Effector memory CD8-positive, alpha-beta T cell (primary cell): ENCODE measurements around the gene PLCB4.
A peak's percentile ranks its signal among the peaks of the same experiment; 100 is the strongest.

Experiments used
- ATAC-seq: fragments of 150-1000 bp; cut with Tn5 transposase; replicated peaks from 2 replicates; pipeline ENCODE4 v1.10.0; 2021; ENCODE audit warnings: mild to moderate bottlenecking, moderate library complexity
- DNase-seq, 3 experiments: peaks; one replicate each; pipeline ENCODE4 v3.0.0; 2021
- H3K27ac Mint-ChIP-seq, 2 donors: one replicate each; pipeline ENCODE4 v1.8.0; 2022; ENCODE audit warnings: mild to moderate bottlenecking in 2 of 2, mixed read lengths in 2 of 2, moderate library complexity in 2 of 2
- H3K27me3 Mint-ChIP-seq, 2 donors: one replicate each; pipeline ENCODE4 v1.8.0; 2022; ENCODE audit warnings: mixed read lengths in 2 of 2
- H3K36me3 Mint-ChIP-seq: one replicate; pipeline ENCODE4 v1.8.0; 2022; ENCODE audit warnings: mild to moderate bottlenecking, moderate library complexity, mixed read lengths; ENCODE audit not compliant: insufficient read depth
- H3K4me1 Mint-ChIP-seq, 2 donors: one replicate each; pipeline ENCODE4 v1.8.0; 2022; ENCODE audit warnings: low read depth in 2 of 2, mixed read lengths in 2 of 2
- H3K4me3 Mint-ChIP-seq, 2 donors: one replicate each; pipeline ENCODE4 v1.8.0; 2022; ENCODE audit warnings: mild to moderate bottlenecking in 2 of 2, mixed read lengths in 2 of 2, moderate library complexity in 2 of 2
- H3K9me3 Mint-ChIP-seq, 2 donors: one replicate each; pipeline ENCODE4 v1.8.0; 2022; ENCODE audit warnings: mixed read lengths in 2 of 2

Gene PLCB4

DNA sequence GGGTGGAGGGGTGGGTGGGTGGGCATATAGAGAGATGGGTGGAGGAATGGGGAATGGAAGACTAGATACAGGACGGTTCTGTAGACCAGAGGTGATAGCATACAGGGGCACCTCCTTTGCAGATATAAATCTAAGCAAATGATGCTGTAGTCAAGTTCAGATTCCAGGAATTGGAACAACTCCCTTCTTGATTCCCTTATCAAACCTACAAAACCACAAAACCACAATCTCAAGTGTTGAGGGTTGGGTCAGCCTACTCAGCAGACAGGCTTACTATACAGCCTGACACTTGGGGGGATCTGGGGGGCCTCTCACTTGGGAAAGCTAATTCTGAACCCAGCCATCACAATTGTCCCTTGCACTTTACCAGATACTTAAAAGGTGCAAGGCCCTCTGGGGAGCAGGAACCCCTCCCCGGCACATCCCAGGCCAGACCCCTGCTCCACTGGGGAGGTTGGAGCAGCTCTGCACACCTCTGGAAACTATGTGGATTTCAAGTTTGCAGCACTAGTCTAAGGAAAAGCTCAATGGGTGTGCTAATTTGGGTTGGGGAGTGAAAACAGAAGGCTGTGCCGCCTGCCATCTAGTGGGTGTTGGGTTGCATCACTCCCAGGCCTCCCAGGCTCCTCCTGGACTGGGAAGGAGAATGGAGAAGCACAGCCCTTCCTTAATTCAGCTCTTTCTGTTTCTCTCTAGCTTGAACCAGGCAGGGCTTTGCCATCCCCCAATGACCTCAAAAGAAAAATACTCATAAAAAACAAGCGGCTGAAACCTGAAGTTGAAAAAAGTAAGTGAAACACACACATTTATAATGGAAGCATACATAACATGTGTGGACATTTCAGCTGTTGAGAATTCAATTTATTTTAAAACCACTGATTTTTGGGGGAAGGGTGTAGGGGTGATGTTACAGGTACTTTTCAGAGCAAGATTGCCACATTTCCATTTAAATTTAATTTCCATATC lies 324.3 kb downstream of the PLCB4 start:
- Mint-ChIP-seq H3K27ac (no peak overlapping the region), H3K4me1 (no peaks in the 10 kb centered on the region), H3K36me3 (no peaks in the 10 kb centered on the region), H3K9me3 (peaks cover 0 to 2% of the 10 kb centered on the region in 2 donors), H3K27me3 (peaks cover 0 to 4% of the 10 kb centered on the region in 2 donors), H3K4me3 (no peak overlapping the region)
- ATAC-seq (no peak), DNase-seq (no peak)

- no peak for ATAC-seq
- no peak for DNase-seq
- Mint-ChIP-seq H3K36me3 (no peaks in the 10 kb centered on the region), H3K4me1 (no peaks in the 10 kb centered on the region), H3K27me3 (peaks cover 0 to 4% of the 10 kb centered on the region in 2 donors), H3K4me3 (no peak overlapping the region), H3K9me3 (peaks cover 0 to 2% of the 10 kb centered on the region in 2 donors), H3K27ac (no peak overlapping the region)
Observed at GRCh38 chr20:9395971-9396370, 327.1 kb downstream of the PLCB4 start.

DNA sequence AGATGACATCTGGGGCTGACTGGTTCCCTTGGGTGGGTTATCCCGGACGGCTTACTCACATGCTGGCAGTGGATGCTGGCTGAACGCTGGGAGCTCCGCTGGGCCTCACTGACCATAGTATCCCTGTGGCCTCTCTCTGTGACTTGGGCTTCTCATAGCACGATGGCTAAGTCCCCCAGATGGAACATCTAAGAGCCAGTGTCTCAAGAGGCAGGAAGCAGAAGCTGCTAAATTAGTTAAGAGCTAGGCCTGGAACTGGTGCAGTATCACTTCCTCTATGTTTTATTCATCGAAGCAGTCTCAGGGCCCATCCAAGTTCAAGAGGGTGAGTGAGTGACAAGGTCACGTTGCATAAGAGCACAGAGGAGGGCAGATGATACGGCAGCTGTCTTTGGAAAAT lies 329.0 kb downstream of the PLCB4 start:
- DNase-seq (no peak), ATAC-seq (peak; percentile 41)
- Mint-ChIP-seq H3K9me3 (no peaks in the 10 kb centered on the region), H3K4me3 (no peak overlapping the region), H3K4me1 (no peaks in the 10 kb centered on the region), H3K27me3 (no peaks in the 10 kb centered on the region), H3K27ac (no peak overlapping the region), H3K36me3 (no peaks in the 10 kb centered on the region)

GRCh38 chr20:9398882-9399281 lies 330.0 kb downstream of the PLCB4 start:
- Mint-ChIP-seq H3K36me3 (no peaks in the 10 kb centered on the region), H3K9me3 (no peaks in the 10 kb centered on the region)
- ATAC-seq, result no peak

GRCh38 chr20:9399322-9399721 lies 330.4 kb downstream of the PLCB4 start:
- ATAC-seq, result no peak
- no peak overlapping the region for H3K4me3 Mint-ChIP-seq
- no peaks in the 10 kb centered on the region for H3K27me3 Mint-ChIP-seq
- no peak overlapping the region for H3K27ac Mint-ChIP-seq
- DNase-seq, result no peak
- no peaks in the 10 kb centered on the region for H3K9me3 Mint-ChIP-seq
- no peaks in the 10 kb centered on the region for H3K4me1 Mint-ChIP-seq
- no peaks in the 10 kb centered on the region for H3K36me3 Mint-ChIP-seq

More at GRCh38 chr20:9398882-9399281, 330.0 kb downstream of the PLCB4 start:
- DNase-seq, result no peak
- H3K4me3 Mint-ChIP-seq, result no peak overlapping the region
- H3K4me1 Mint-ChIP-seq, result no peaks in the 10 kb centered on the region
- no peaks in the 10 kb centered on the region for H3K27me3 Mint-ChIP-seq
- H3K27ac Mint-ChIP-seq, result no peak overlapping the region

DNA sequence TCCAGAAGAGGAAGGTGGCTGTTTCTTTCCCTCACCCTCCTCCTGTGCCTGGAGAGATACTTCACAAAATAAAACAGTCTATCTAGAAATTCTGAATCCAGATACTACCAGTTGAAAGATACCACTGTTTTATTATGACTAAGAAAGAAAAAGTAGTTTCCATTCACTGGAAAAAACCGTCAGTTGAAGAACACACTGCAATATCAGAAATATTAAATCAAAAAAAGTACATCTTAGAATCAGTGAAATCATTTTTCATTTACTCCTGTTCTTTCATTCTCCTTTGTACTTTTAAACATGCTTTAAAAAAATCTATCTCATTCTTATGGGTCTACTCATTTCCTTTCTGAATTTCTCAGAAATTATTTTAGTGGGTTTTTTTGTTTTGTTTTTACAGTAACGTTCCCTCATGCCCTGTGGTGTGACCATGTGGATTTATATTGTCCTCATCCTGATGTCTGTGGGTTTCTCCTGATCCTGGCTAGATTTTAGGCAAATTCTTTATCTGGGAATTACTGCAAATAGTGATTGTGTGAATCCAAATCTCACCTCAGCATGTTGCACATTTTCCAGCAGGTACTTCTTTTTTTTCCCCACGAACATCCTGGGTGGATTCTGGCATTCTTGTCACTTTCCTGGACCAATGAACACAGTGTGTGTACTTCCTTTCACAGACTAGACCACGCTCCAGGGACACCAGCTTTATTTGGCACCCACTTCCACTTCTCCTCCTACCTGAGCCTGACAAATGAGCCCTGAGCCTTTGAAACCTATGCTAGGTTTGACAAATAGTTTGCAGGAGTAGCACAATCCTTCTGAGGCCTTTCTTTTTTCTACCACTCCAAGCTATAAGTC lies 331.5 kb downstream of the PLCB4 start:
- DNase-seq (no peak), ATAC-seq (no peak)
- Mint-ChIP-seq H3K4me1 (no peaks in the 10 kb centered on the region), H3K4me3 (no peak overlapping the region), H3K9me3 (no peaks in the 10 kb centered on the region), H3K27ac (no peak overlapping the region), H3K36me3 (no peaks in the 10 kb centered on the region), H3K27me3 (no peaks in the 10 kb centered on the region)

- DNase-seq (no peak), ATAC-seq (no peak)
- Mint-ChIP-seq H3K4me3 (no peak overlapping the region), H3K9me3 (no peaks in the 10 kb centered on the region), H3K27me3 (no peaks in the 10 kb centered on the region), H3K27ac (no peak overlapping the region), H3K4me1 (no peaks in the 10 kb centered on the region), H3K36me3 (no peaks in the 10 kb centered on the region)
Observed at GRCh38 chr20:9401371-9401770, 332.5 kb downstream of the PLCB4 start.

DNA sequence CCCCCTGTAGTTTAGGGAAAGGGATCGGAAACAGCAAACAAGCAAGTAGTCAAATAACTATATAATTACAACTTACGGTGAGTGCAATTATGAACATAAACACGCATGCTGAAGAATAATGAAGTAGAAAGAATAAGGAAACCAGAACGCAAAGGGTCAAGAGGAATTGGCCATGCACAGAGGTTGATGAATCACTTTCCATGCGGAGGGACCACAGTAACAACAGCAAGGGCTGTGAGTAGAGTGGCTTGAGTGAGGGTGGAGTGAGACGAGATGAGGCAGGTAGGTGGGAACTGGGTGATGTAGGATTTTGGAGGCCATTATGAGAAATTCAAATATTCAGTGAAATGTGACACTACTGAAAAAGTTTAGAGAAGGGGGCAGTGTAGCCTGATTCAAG lies 333.3 kb downstream of the PLCB4 start:
- H3K4me1 Mint-ChIP-seq, result no peaks in the 10 kb centered on the region
- H3K27ac Mint-ChIP-seq, result no peak overlapping the region
- H3K36me3 Mint-ChIP-seq, result no peaks in the 10 kb centered on the region
- H3K27me3 Mint-ChIP-seq, result no peaks in the 10 kb centered on the region
- DNase-seq, result no peak
- no peak for ATAC-seq
- H3K9me3 Mint-ChIP-seq, result no peaks in the 10 kb centered on the region
- no peak overlapping the region for H3K4me3 Mint-ChIP-seq

GRCh38 chr20:9402546-9402945 lies 333.7 kb downstream of the PLCB4 start:
- no peaks in the 10 kb centered on the region for H3K9me3 Mint-ChIP-seq
- no peaks in the 10 kb centered on the region for H3K4me1 Mint-ChIP-seq
- ATAC-seq (no peak), DNase-seq (no peak)
- H3K4me3 Mint-ChIP-seq, result no peak overlapping the region
- H3K27me3 Mint-ChIP-seq, result no peaks in the 10 kb centered on the region
- H3K27ac Mint-ChIP-seq, result no peak overlapping the region
- H3K36me3 Mint-ChIP-seq, result no peaks in the 10 kb centered on the region

DNA sequence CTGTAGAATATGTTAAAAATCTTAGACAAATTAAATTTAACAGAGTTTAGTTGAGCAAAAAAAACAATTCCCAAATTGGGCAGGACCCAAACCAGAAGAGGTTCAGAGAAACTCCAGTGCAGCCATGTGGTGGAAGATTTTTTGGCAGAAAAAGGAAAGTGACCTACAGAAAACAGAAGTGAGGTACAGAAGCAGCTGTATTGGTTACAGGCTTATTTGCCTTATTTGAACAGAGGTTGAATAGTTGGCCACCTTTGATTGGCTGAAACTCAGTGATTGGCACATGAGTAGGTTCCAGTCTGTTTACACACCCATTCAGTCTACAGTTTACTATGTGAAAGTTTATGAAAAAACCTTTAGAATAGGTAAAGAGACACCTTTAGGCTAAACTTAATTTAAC lies 334.6 kb downstream of the PLCB4 start:
- Mint-ChIP-seq H3K27me3 (no peaks in the 10 kb centered on the region), H3K27ac (no peak overlapping the region), H3K4me3 (no peak overlapping the region), H3K4me1 (no peaks in the 10 kb centered on the region), H3K9me3 (no peaks in the 10 kb centered on the region), H3K36me3 (no peaks in the 10 kb centered on the region)
- DNase-seq (no peak), ATAC-seq (no peak)

GRCh38 chr20:9407805-9408421 lies 339.0 kb downstream of the PLCB4 start:
- Mint-ChIP-seq H3K36me3 (no peaks in the 10 kb centered on the region), H3K4me3 (no peak overlapping the region), H3K27ac (no peak overlapping the region), H3K4me1 (no peaks in the 10 kb centered on the region), H3K9me3 (no peaks in the 10 kb centered on the region), H3K27me3 (no peaks in the 10 kb centered on the region)
- DNase-seq (peak in 2 of 3 experiments; percentile 11 to 15), ATAC-seq (no peak)

DNA sequence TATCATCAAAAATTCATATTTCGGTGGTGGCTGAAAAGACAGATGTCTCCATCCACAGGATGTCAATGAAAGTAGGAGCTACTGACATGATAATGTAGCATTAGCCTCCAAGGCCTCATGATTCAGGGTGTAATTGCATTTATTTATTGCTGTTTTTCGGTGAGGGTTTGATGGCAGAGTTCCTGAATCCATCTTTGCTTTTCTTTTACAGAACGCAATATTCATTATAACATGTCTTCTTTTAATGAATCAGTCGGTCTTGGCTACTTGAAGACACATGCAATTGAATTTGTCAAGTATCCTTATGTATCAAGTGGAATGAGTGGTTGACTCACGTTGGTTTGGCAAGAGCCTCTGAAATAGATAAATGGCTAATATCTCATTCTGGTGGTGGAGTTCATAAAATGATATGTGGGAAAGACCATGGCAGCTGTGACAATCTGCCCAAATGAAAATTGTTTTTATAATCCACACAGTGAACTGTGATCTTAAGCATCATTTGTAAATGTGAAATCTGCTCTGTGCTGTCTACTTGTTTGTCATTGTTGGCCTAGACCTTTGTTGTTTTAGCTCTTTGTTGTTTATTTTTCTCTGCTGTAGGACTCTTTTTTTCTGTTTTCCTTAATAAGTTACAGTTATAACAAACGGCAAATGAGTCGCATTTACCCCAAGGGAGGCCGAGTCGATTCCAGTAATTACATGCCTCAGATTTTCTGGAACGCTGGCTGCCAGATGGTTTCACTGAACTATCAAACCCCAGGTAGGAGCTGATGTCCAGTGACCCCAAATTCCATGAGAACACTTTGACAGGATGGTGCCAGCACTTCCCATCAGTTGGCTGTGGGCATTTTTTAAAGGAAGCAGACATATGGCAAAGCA lies 339.8 kb downstream of the PLCB4 start:
- Mint-ChIP-seq H3K9me3 (no peaks in the 10 kb centered on the region), H3K27ac (no peak overlapping the region), H3K36me3 (no peaks in the 10 kb centered on the region), H3K4me3 (no peak overlapping the region), H3K4me1 (no peaks in the 10 kb centered on the region), H3K27me3 (no peaks in the 10 kb centered on the region)
- no peak for DNase-seq
- no peak for ATAC-seq

GRCh38 chr20:9409352-9409751 lies 340.5 kb downstream of the PLCB4 start:
- no peaks in the 10 kb centered on the region for H3K4me1 Mint-ChIP-seq
- H3K27ac Mint-ChIP-seq, result no peak overlapping the region
- ATAC-seq, result no peak
- H3K9me3 Mint-ChIP-seq, result no peaks in the 10 kb centered on the region
- no peaks in the 10 kb centered on the region for H3K27me3 Mint-ChIP-seq
- no peak for DNase-seq
- no peaks in the 10 kb centered on the region for H3K36me3 Mint-ChIP-seq
- H3K4me3 Mint-ChIP-seq, result no peak overlapping the region
